Measurements from ENCODE around the gene RNF183.

The RNF183 gene

GRCh38 chr9:113340011-113340699 lies 37.0 kb upstream of the RNF183 start, which contains the start of gene WDR31:
TSS of gene WDR31 (minus strand) at chr9:113340275. CDS start at chr9:113332022, 8,253 bp downstream.
- TF ChIP-seq, protein P1, sequence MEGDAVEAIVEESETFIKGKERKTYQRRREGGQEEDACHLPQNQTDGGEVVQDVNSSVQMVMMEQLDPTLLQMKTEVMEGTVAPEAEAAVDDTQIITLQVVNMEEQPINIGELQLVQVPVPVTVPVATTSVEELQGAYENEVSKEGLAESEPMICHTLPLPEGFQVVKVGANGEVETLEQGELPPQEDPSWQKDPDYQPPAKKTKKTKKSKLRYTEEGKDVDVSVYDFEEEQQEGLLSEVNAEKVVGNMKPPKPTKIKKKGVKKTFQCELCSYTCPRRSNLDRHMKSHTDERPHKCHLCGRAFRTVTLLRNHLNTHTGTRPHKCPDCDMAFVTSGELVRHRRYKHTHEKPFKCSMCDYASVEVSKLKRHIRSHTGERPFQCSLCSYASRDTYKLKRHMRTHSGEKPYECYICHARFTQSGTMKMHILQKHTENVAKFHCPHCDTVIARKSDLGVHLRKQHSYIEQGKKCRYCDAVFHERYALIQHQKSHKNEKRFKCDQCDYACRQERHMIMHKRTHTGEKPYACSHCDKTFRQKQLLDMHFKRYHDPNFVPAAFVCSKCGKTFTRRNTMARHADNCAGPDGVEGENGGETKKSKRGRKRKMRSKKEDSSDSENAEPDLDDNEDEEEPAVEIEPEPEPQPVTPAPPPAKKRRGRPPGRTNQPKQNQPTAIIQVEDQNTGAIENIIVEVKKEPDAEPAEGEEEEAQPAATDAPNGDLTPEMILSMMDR (IDR thresholded peaks at IDR 0.05; ENCODE audit: insufficient read depth, low read depth, low read length, missing control alignments): no peak
- DNase-seq (ENCODE audit: low read depth): peak; percentile 89
- H3K4me3 ChIP-seq (ENCODE audit: low read length): peak within 1 kb of the TSS; percentile 81

DNA sequence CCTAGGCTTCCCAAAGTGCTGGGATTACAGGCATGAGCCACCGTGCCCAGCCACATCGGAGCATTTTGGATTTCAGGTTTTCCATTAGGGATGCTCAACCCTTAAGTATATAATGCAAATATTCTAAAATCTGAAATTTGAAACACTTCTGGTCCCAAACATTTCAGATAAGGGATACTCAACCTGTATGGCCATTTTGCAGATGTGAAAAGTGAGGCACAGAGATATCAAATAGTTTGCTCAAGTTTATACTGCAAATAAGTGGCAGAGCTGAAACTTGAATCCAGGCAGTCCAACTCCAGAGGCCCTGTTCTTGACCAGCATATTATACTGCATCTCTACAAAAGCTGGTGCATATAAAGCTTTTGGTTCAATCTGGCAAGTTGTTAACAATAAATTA lies 34.5 kb upstream of the RNF183 start:
- no peak for DNase-seq (ENCODE audit: low read depth)
- no peak overlapping the region for H3K4me3 ChIP-seq (ENCODE audit: low read length)
- TF ChIP-seq, protein P1 (IDR thresholded peaks at IDR 0.05; ENCODE audit: insufficient read depth, low read depth, low read length, missing control alignments): no peak

DNA sequence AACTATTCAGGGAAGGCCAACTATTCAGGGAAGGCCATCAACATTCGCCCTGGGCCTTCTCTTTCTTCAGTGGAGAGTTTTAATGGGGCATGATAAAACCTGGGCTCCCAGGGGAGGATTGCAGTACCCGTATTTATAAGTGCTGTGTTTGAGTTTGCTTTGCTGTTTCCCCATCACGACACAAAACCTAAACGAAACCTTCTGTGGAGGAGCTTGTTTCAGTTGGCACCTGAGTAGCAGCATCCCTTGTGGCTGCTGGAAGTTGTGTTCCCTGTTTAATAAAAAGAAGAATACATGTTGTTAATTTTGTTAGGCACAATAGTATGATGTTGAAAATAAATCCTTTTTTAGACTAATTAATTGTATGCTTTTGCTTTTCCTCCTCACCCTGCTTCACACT lies 28.6 kb upstream of the RNF183 start:
- no peak overlapping the region for H3K4me3 ChIP-seq (ENCODE audit: low read length)
- DNase-seq (ENCODE audit: low read depth): no peak
- TF ChIP-seq, protein P1 (IDR thresholded peaks at IDR 0.05; ENCODE audit: insufficient read depth, low read depth, low read length, missing control alignments): no peak

DNA sequence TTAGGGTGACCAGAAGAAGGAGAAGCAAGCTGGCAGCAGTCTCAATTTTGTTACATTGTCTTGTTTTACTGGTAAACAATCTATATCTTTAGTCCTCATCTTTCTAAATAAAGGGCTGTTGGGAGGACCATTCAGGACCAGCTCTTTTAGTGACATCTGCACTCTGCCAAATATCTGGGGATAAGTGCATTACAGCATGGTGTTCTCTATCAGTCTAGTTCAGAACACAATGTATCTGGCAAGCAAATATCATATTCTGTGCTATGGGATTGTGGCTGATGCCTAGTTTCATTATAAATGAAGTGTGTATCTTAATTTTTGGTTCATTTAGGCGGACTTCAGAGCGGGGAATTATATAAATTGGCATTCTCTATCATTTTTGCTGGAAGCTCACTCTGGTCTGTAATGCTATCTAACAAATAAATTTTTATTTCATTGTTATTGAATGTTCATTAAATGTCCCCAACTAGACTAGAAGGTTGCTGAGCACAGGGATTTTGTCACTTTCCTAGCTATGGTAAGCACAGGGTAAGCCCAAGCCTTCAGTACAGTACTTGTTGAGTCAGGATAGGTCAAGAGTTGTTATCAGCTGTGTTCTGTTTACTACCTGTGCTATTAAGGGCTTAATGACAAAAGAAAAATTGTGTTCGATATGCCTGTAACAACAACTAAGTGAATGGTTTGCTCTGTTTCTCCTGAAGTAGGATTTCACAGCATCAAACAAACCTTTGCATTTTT lies 25.0 kb upstream of the RNF183 start:
- TF ChIP-seq, protein P1 (IDR thresholded peaks at IDR 0.05; ENCODE audit: insufficient read depth, low read depth, low read length, missing control alignments): no peak
- no peak for DNase-seq (ENCODE audit: low read depth)
- H3K4me3 ChIP-seq (ENCODE audit: low read length): no peak overlapping the region

DNA sequence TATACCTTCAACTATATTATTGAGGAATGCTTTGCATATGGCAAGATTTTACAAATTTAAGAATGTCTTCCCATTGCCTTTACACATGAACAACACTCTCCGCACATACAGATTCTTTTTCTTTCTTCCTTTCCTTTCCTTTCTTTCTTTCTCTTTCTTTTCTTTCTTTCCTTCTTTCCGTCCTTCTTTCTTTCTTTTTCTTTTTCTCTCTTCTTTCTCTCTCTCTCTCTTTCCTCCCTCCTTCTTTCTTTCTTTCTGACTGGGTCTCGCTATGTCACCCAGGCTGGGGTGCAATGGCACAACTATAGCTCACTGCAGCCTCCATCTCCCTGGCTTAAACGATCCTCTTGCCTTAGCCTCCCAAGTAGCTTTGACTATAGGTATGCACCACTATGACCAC lies 23.1 kb upstream of the RNF183 start:
- no peak overlapping the region for H3K4me3 ChIP-seq (ENCODE audit: low read length)
- DNase-seq (ENCODE audit: low read depth): no peak
- TF ChIP-seq, protein P1 (IDR thresholded peaks at IDR 0.05; ENCODE audit: insufficient read depth, low read depth, low read length, missing control alignments): no peak

DNA sequence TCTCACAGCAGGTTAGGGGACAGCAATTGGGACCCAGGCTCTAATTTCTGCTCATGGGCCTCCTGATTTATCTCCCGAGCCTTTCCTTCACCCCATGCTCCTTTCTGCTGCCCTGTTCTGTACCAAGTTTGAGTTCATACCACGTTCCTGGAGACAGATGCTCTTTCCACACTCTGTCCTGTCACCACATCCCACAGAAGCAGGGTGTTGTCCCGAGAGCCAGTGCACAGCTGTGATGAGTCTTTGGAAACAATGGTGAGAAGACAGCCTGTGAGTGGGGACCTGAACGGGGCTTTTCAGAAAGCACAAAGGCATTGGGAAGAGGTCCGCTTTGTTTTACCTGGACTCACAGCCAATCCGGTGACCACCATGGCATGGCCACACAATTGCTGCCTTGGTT lies 19.5 kb upstream of the RNF183 start:
- DNase-seq (ENCODE audit: low read depth): no peak
- TF ChIP-seq, protein P1 (IDR thresholded peaks at IDR 0.05; ENCODE audit: insufficient read depth, low read depth, low read length, missing control alignments): no peak
- H3K4me3 ChIP-seq (ENCODE audit: low read length): no peak overlapping the region

All from epithelial cell of esophagus (primary cell).